ENCODE measurements around the gene ALDH4A1.

DNA sequence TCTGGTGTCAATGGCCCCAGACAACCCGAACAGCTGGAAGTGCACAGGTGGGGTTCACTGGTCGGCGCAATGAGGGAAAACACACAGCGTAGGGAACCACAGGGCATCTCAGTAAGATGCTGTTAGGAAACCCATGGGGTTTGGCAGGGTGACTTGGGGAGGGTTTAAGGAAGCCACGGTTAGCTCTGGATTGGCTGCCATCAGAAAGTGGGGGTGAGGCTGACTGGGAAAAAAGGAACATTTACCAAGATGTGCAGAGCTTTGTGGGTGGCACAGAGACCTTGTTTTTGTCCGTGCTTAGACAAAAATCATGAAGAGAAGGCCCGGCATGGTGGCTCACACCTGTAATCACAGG, 11.0 kb downstream of the ALDH4A1 start:
- TF ChIP-seq, protein P1, sequence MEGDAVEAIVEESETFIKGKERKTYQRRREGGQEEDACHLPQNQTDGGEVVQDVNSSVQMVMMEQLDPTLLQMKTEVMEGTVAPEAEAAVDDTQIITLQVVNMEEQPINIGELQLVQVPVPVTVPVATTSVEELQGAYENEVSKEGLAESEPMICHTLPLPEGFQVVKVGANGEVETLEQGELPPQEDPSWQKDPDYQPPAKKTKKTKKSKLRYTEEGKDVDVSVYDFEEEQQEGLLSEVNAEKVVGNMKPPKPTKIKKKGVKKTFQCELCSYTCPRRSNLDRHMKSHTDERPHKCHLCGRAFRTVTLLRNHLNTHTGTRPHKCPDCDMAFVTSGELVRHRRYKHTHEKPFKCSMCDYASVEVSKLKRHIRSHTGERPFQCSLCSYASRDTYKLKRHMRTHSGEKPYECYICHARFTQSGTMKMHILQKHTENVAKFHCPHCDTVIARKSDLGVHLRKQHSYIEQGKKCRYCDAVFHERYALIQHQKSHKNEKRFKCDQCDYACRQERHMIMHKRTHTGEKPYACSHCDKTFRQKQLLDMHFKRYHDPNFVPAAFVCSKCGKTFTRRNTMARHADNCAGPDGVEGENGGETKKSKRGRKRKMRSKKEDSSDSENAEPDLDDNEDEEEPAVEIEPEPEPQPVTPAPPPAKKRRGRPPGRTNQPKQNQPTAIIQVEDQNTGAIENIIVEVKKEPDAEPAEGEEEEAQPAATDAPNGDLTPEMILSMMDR (IDR thresholded peaks at IDR 0.05), result no peak
- no peak for TF ChIP-seq POLR2A (IDR thresholded peaks at IDR 0.05)
